ENCODE results near the gene LOXL1.

DNA sequence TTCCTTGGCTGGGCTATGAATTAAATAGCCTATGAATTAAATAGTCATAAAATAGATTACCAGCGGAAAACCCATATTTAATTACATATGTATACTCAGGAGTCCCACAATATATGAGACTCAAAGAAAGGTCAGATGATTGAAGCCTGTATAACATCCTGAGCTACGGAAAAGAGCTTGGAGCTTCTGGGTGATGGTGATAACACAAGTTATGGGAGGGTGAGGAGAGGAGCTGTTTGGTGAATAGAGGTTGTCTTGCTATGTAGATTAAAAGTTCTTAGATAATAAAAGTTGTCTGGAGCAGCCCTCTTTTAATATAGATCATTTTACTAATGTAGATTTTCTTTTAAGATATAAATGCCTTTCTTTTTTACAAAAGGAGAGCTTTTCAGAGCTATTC is 70.0 kb downstream of the LOXL1 start:
- no peak for TF ChIP-seq POLR2A (IDR thresholded peaks at IDR 0.05)
- TF ChIP-seq, protein P1, sequence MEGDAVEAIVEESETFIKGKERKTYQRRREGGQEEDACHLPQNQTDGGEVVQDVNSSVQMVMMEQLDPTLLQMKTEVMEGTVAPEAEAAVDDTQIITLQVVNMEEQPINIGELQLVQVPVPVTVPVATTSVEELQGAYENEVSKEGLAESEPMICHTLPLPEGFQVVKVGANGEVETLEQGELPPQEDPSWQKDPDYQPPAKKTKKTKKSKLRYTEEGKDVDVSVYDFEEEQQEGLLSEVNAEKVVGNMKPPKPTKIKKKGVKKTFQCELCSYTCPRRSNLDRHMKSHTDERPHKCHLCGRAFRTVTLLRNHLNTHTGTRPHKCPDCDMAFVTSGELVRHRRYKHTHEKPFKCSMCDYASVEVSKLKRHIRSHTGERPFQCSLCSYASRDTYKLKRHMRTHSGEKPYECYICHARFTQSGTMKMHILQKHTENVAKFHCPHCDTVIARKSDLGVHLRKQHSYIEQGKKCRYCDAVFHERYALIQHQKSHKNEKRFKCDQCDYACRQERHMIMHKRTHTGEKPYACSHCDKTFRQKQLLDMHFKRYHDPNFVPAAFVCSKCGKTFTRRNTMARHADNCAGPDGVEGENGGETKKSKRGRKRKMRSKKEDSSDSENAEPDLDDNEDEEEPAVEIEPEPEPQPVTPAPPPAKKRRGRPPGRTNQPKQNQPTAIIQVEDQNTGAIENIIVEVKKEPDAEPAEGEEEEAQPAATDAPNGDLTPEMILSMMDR (IDR thresholded peaks at IDR 0.05), result no peak

Measured in Peyer's patch (tissue), 4 donors.